HEK293 (cell line): Measurements from ENCODE around the gene CCDC40.

Source experiments
- CTCF ChIA-PET: fragments of 350-600 bp; formaldehyde crosslinking; extraction: SDS; loops from one replicate; lab custom pipeline; 2021; ENCODE audit warnings: antibody characterized with exemption; lab: Yijun Ruan, JAX
- POLR2A ChIA-PET: fragments of 300-600 bp; formaldehyde crosslinking; extraction: SDS; loops from one replicate; lab custom pipeline; 2020; ENCODE audit warnings: antibody characterized with exemption, inconsistent platforms; lab: Yijun Ruan, JAX
- H3K27ac ChIP-seq: fragments of 200-500 bp; sonication (Bioruptor generic); 2 replicates; pipeline ENCODE4 v1.5.1; 2014; ENCODE audit warnings: low read depth, low read length, control low read depth, inconsistent platforms; ENCODE audit errors: extremely low read depth
- H3K36me3 ChIP-seq, 2 experiments: fragments of 200-500 bp in 1 of 2; sonication (Bioruptor generic) in 1 of 2; 1 replicate in 1 of 2; 2 replicates in 1 of 2; pipeline ENCODE4 v1.5.1; 2014 to 2017; ENCODE audit warnings: inconsistent platforms in 2 of 2, low read length in 2 of 2; ENCODE audit not compliant: control insufficient read depth in 2 of 2, insufficient read depth in 1 of 2
- H3K4me1 ChIP-seq: fragments of 200-500 bp; sonication (Bioruptor generic); 2 replicates; pipeline ENCODE4 v1.5.1; 2014; ENCODE audit warnings: mild to moderate bottlenecking, low read length, inconsistent platforms; ENCODE audit not compliant: control insufficient read depth, insufficient read depth
- H3K4me3 ChIP-seq: 2 replicates; pipeline ENCODE4 v1.5.1; 2011; ENCODE audit warnings: low read depth, mild to moderate bottlenecking, control low read depth, low read length, moderate library complexity
- H3K9me3 ChIP-seq: fragments of 200-500 bp; sonication (Bioruptor generic); 2 replicates; pipeline ENCODE4 v1.5.1; 2014; ENCODE audit warnings: low read depth, low read length, inconsistent platforms; ENCODE audit not compliant: control insufficient read depth, insufficient read depth
- TCF7L2 ChIP-seq: IDR thresholded peaks from 2 replicates; pipeline ENCODE4 v1.6.1; 2011; ENCODE audit warnings: low read depth, mild to moderate bottlenecking, inconsistent platforms, low read length, moderate library complexity, borderline replicate concordance
- ZFHX2 ChIP-seq: fragments of 450-650 bp; formaldehyde crosslinking; conservative IDR thresholded peaks from 2 replicates; pipeline ENCODE4 v1.5.1; 2016; ENCODE audit warnings: missing biosample characterization, missing genetic modification characterization
- ZFP41 ChIP-seq: fragments of 450-650 bp; formaldehyde crosslinking; IDR thresholded peaks from 2 replicates; pipeline ENCODE4 v1.5.1; 2016; ENCODE audit warnings: missing biosample characterization, missing genetic modification characterization, borderline replicate concordance
- ZIC2 ChIP-seq: fragments of 450-650 bp; formaldehyde crosslinking; IDR thresholded peaks from 2 replicates; pipeline ENCODE4 v1.5.1; 2016; ENCODE audit warnings: missing biosample characterization, missing genetic modification characterization
- ZNF157 ChIP-seq: fragments of 450-650 bp; formaldehyde crosslinking; IDR thresholded peaks from 2 replicates; pipeline ENCODE4 v1.5.1; 2016; ENCODE audit warnings: missing biosample characterization, missing genetic modification characterization
- ZNF202 ChIP-seq: fragments of 450-650 bp; formaldehyde crosslinking; IDR thresholded peaks from 2 replicates; pipeline ENCODE4 v1.5.1; 2016; ENCODE audit warnings: missing biosample characterization, missing genetic modification characterization, borderline replicate concordance
- ZNF629 ChIP-seq: fragments of 450-650 bp; formaldehyde crosslinking; IDR thresholded peaks from 2 replicates; pipeline ENCODE4 v1.5.1; 2017; ENCODE audit warnings: missing biosample characterization, missing genetic modification characterization
- ZNF707 ChIP-seq: fragments of 450-650 bp; formaldehyde crosslinking; IDR thresholded peaks from 2 replicates; pipeline ENCODE4 v1.5.1; 2016; ENCODE audit warnings: missing biosample characterization, missing genetic modification characterization
- ZNF747 ChIP-seq: fragments of 450-650 bp; formaldehyde crosslinking; IDR thresholded peaks from 2 replicates; pipeline ENCODE4 v1.5.1; 2016; ENCODE audit warnings: missing biosample characterization, missing genetic modification characterization
- TF ChIP-seq, protein P1 (sequence below): fragments of 450-650 bp; formaldehyde crosslinking; IDR thresholded peaks from 2 replicates; pipeline ENCODE4 v1.5.1; 2017; ENCODE audit warnings: missing biosample characterization, missing genetic modification characterization
- TF ChIP-seq, protein P2 (sequence below): fragments of 450-650 bp; formaldehyde crosslinking; IDR thresholded peaks from 2 replicates; pipeline ENCODE4 v1.5.1; 2016; ENCODE audit warnings: missing biosample characterization, missing genetic modification characterization

CCDC40 gene

GRCh38 chr17:80097127-80097621 lies 60.7 kb downstream of the CCDC40 start:
- H3K27ac ChIP-seq, result no peak overlapping the region
- CTCF ChIA-PET, result interaction anchor here (0.7 kb wide), 1 partner anchor 270 kb away, joined by 4 read pairs; no protein-coding TSS in a partner anchor
- POLR2A ChIA-PET, result no interaction called here
- no peaks in the 10 kb centered on the region for H3K36me3 ChIP-seq
- no peak overlapping the region for H3K4me3 ChIP-seq
- no peak for TF ChIP-seq ZNF707 (tag by site-specific recombination)
- no peak for TF ChIP-seq ZFP41 (tag by site-specific recombination)
- TF ChIP-seq ZNF157 (tag by site-specific recombination), result no peak
- TF ChIP-seq, protein P1, sequence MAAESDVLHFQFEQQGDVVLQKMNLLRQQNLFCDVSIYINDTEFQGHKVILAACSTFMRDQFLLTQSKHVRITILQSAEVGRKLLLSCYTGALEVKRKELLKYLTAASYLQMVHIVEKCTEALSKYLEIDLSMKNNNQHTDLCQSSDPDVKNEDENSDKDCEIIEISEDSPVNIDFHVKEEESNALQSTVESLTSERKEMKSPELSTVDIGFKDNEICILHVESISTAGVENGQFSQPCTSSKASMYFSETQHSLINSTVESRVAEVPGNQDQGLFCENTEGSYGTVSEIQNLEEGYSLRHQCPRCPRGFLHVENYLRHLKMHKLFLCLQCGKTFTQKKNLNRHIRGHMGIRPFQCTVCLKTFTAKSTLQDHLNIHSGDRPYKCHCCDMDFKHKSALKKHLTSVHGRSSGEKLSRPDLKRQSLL (tag by site-specific recombination), result no peak
- TF ChIP-seq ZNF629 (tag by site-specific recombination), result no peak
- H3K4me1 ChIP-seq, result peaks cover 4% of the 10 kb centered on the region; the same call in 1 of the 2 replicates
- H3K9me3 ChIP-seq, result no peaks in the 10 kb centered on the region

GRCh38 chr17:80097844-80098691 lies 61.6 kb downstream of the CCDC40 start:
- TF ChIP-seq ZIC2 (tag by site-specific recombination), result peak; percentile 90
- TF ChIP-seq, protein P2, sequence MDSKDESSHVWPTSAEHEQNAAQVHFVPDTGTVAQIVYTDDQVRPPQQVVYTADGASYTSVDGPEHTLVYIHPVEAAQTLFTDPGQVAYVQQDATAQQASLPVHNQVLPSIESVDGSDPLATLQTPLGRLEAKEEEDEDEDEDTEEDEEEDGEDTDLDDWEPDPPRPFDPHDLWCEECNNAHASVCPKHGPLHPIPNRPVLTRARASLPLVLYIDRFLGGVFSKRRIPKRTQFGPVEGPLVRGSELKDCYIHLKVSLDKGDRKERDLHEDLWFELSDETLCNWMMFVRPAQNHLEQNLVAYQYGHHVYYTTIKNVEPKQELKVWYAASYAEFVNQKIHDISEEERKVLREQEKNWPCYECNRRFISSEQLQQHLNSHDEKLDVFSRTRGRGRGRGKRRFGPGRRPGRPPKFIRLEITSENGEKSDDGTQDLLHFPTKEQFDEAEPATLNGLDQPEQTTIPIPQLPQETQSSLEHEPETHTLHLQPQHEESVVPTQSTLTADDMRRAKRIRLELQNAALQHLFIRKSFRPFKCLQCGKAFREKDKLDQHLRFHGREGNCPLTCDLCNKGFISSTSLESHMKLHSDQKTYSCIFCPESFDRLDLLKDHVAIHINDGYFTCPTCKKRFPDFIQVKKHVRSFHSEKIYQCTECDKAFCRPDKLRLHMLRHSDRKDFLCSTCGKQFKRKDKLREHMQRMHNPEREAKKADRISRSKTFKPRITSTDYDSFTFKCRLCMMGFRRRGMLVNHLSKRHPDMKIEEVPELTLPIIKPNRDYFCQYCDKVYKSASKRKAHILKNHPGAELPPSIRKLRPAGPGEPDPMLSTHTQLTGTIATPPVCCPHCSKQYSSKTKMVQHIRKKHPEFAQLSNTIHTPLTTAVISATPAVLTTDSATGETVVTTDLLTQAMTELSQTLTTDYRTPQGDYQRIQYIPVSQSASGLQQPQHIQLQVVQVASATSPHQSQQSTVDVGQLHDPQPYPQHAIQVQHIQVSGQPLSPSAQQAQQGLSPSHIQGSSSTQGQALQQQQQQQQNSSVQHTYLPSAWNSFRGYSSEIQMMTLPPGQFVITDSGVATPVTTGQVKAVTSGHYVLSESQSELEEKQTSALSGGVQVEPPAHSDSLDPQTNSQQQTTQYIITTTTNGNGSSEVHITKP (tag by site-specific recombination), result peak; percentile 69
- TF ChIP-seq ZNF202, result no peak
- H3K27ac ChIP-seq, result no peak overlapping the region

DNA sequence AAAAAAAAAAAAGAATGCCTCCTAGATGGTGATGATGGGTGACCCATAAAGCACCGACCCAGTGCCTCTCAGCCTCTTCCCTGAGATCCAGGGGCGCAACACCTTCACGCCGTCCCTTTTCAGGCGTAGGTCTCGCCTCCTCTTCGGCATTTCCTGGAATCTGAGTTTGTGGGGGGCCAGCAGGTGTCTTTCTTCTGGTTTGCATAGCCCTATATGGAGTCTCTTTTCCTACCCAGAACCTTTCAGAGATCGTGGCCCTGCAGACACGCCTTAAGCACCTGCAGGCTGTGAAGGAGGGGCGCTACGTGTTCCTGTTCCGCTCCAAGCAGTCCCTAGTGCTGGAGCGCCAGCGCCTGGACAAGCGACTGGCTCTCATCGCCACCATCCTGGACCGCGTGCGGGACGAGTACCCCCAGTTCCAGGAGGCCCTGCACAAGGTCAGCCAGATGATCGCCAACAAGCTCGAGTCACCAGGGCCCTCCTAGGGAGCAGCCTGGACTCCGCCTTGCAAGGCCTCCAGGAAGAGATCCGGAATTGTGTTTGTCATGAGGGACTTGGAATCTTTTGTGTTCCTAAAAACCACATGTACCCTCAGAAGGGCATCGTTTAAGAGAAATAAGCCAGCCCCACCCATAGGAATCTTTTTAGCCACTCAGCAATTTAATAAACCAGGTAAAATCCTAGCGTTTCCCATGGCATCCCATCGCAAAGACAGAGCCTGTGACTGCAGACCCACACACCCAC lies 63.0 kb downstream of the CCDC40 start:
- Histone ChIP-seq H3K4me3 (no peak overlapping the region), H3K4me1 (peaks cover 4% of the 10 kb centered on the region; the same call in 1 of the 2 replicates), H3K9me3 (no peaks in the 10 kb centered on the region), H3K27ac (no peak overlapping the region), H3K36me3 (no peaks in the 10 kb centered on the region)
- ChIA-PET CTCF (interaction anchor here (3.0 kb wide), 1 partner anchor 15 kb away, joined by 27 read pairs; no protein-coding TSS in a partner anchor), POLR2A (no interaction called here)
- no peak for TF ChIP-seq ZFHX2 (tag by site-specific recombination)

More at GRCh38 chr17:80097844-80098691, 61.6 kb downstream of the CCDC40 start:
- Histone ChIP-seq H3K4me3 (no peak overlapping the region), H3K9me3 (no peaks in the 10 kb centered on the region), H3K4me1 (peaks cover 4% of the 10 kb centered on the region; the same call in 1 of the 2 replicates), H3K36me3 (no peaks in the 10 kb centered on the region)
- CTCF ChIA-PET, result no interaction called here
- POLR2A ChIA-PET, result no interaction called here

DNA sequence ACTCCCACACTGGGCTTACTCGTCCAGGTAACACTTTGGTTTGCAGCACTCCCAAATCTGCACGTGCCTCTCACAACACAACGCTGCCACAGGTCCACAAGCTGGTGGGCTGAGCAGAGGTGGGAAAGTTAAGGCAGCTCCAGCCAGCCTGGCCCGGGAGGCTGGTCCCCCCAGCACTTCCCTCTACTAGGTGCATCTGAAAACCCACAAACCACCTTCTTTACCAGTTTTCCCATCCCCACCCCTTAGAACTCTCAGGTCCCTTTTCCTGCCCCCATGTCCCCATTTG lies 63.5 kb downstream of the CCDC40 start:
- H3K9me3 ChIP-seq, result no peaks in the 10 kb centered on the region
- H3K36me3 ChIP-seq, result no peaks in the 10 kb centered on the region
- ChIA-PET POLR2A (no interaction called here), CTCF (interaction anchor here (0.5 to 3.0 kb wide), 4 partner anchors 8 to 112 kb away, joined by 3 to 31 read pairs (median 20); no protein-coding TSS in a partner anchor)
- no peak overlapping the region for H3K27ac ChIP-seq
- H3K4me1 ChIP-seq, result peaks cover 4% of the 10 kb centered on the region; the same call in 1 of the 2 replicates
- TF ChIP-seq ZFHX2 (tag by site-specific recombination) (peak; percentile 48), TCF7L2 (no peak), ZNF747 (tag by site-specific recombination) (no peak)
- TF ChIP-seq, all 188 proteins: peak for 1
- no peak overlapping the region for H3K4me3 ChIP-seq
